Neuron (in vitro differentiated cells): ENCODE data around the gene PDX1.

ENCODE experiments used
- H2AFZ ChIP-seq: one replicate; pipeline ENCODE4 v1.6.1; 2013; ENCODE audit warnings: low read depth, mild to moderate bottlenecking, inconsistent platforms, low read length, moderate library complexity
- H3K27me3 ChIP-seq: one replicate; pipeline ENCODE4 v1.6.1; 2013; ENCODE audit warnings: low read length; ENCODE audit not compliant: insufficient read depth
- H3K36me3 ChIP-seq: one replicate; pipeline ENCODE4 v1.6.1; 2013; ENCODE audit warnings: low read length; ENCODE audit not compliant: insufficient read depth
- H3K4me1 ChIP-seq: one replicate; pipeline ENCODE4 v1.6.1; 2013; ENCODE audit warnings: low read length; ENCODE audit not compliant: insufficient read depth
- H3K4me3 ChIP-seq: 2 replicates; pipeline ENCODE4 v1.5.1; 2013; ENCODE audit warnings: mild to moderate bottlenecking, low read length, moderate library complexity
- H3K9me3 ChIP-seq: one replicate; pipeline ENCODE4 v1.6.1; 2013; ENCODE audit warnings: low read length

PDX1 gene

DNA sequence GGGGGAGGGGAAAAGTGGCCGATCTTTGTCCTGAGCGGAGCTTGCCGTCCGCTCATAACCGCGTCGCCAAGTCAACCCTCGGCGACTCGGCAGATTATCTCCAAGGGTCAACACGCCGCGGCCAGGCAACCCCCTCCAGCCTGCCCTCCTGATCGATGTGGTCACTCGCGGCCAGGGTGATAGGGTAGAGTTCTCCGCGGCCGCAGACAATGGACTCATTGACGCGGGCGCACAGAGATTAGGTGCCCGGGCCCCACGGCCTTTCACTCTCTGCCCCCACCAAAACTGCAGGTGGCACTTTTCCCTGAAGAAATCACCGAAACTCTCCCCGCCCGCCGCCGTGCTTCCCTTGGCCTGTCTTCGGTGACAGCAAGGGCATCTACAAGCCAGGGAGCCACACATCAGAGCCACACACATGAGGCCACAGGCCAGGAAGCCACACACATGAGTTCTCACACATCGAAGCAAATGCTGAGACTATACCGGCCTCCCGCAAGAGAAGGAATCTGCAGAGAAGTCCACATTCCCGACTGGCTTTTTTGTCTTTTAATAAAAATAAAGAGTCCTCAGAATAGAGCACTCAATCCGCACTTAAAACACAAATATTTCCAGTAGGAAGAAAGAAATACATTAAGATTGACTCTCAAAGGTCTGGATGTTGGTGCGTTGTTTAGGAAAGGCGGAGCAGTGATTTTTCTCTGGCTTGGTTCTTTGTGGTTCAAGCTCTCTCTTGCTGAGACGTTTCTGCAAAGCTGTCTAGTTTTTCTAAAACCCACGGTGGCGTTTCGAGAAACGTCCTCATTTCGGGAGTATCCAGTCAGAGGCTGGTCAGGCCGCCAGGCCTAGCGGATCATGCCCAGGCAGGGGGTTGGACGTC is 1.5 kb upstream of the PDX1 start:
- Histone ChIP-seq H3K9me3 (peaks cover 2% of the 10 kb centered on the region), H3K4me3 (no peak overlapping the region), H3K4me1 (peaks cover 4% of the 10 kb centered on the region), H3K36me3 (no peaks in the 10 kb centered on the region), H3K27me3 (peaks cover 85% of the 10 kb centered on the region), H2AFZ (no peak overlapping the region)

DNA sequence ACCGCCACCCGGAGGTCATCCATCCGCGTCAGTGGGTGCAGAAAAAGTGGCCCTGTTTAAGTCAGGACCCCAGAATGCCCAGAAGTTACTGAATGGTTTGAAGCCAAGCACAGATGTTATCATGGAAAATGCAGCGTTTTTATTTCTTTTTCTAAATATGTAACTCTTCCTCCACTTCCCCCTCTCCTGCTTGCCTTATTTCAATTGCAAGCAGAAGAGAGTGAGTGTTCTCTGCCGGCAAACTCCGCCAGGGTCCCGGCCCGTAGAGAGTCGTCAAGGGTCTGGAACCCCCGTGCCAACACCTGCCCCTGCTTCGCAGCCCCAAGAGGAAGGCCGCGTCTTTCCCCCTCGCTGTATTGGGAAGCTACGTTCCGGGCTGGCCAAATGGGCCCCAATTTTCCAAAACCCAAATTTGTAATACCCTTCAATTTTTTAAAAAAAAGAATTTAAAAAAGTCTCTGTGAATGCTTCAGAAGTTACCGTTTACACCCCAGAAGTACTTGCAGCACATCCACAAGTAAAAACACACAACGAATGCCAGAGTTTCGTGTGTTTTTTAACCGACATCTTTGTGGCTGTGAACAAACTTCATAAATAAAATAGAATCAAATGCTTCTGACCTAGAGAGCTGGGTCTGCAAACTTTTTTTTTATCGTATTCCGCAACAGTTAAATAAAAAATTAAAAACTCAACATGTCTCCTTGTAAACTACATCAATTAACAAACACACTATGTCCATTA is 712 bp upstream of the PDX1 start:
- Histone ChIP-seq H3K36me3 (no peaks in the 10 kb centered on the region), H3K27me3 (peaks cover 86% of the 10 kb centered on the region), H3K9me3 (peaks cover 2% of the 10 kb centered on the region), H3K4me3 (no peak overlapping the region), H3K4me1 (peaks cover 4% of the 10 kb centered on the region), H2AFZ (no peak overlapping the region)

DNA sequence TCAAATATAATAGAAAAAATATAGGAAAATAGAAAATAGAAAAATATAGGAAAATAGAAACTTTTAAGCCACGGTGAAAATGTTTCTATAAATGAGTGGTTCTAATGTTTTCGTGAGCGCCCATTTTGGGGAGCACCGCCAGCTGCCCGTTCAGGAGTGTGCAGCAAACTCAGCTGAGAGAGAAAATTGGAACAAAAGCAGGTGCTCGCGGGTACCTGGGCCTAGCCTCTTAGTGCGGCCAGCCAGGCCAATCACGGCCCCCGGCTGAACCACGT is 204 bp upstream of the PDX1 start:
- H3K4me3 ChIP-seq: peak overlapping the region; percentile 18

DNA sequence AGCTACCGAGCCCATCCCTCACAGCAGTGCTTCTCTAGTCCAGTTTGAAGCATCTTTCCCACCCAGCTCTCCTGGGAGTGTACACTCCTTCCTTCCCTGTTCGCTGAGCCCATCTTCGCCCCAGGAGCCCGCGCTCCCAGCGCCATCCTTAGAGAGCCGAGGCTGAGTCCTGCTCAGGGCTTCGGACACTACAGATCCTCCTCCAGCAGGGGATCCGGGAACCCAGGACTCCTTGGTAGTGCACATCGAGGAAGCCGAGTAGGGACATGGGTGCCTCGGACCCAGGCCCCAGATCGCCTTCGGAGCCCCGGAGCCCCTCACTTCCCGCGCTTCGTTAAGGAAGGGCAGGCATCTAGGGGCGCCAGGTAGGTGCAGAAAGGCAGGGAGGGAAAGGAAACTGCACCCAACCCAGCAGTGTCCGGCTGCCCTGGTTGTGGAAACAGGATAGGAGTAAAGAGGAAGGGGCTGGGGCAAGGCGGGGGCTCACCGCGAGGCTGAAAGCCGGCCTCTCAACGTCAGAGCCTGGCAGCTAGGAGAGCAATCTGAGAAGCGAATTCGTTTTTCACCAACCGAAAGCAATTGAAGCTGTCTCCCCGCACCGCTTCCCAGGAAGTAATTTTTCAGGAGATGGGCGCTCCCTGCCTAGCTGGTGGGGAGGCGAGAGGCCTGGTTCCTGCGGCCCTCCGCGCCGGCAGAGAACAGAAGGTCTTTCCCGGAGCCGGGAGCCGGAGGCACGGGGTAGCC is 1.0 kb downstream of the PDX1 start:
- Histone ChIP-seq H3K4me1 (peaks cover 4% of the 10 kb centered on the region), H2AFZ (peak overlapping the region; percentile 87), H3K9me3 (peaks cover 7% of the 10 kb centered on the region), H3K4me3 (no peak overlapping the region), H3K27me3 (peaks cover 91% of the 10 kb centered on the region), H3K36me3 (no peaks in the 10 kb centered on the region)

More for the DNA sequence above, 204 bp upstream of the PDX1 start:
- Histone ChIP-seq H2AFZ (peak overlapping the region; percentile 87), H3K27me3 (peaks cover 89% of the 10 kb centered on the region), H3K4me1 (peaks cover 4% of the 10 kb centered on the region), H3K9me3 (peaks cover 2% of the 10 kb centered on the region), H3K36me3 (no peaks in the 10 kb centered on the region)

DNA sequence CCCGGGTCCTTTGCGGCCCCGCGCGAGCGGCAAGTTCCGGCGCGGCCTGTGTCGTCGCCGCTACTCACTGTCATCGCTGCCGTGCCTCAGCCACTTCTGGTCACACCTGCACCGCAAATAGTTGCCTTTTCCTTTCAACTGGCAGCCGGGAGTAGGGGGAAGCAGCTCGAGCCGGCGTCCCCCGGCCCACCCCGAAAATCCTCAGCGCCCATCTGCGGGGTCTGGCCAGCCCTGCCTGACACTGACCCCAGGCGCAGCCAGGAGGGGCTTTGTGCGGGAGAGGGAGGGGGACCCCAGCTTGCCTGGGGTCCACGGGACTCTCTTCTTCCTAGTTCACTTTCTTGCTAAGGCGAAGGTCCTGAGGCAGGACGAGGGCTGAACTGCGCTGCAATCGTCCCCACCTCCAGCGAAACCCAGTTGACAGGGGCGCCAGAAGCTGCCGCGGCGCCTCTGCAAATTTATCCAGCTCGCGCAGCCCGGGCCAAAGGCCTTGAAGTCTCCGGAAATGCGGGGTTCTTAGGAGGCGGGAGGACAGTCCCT is 1.7 kb downstream of the PDX1 start:
- Histone ChIP-seq H3K27me3 (peaks cover 93% of the 10 kb centered on the region), H3K36me3 (no peaks in the 10 kb centered on the region), H3K4me1 (peaks cover 4% of the 10 kb centered on the region), H3K9me3 (peaks cover 7% of the 10 kb centered on the region), H2AFZ (peak overlapping the region; percentile 62), H3K4me3 (no peak overlapping the region)

DNA sequence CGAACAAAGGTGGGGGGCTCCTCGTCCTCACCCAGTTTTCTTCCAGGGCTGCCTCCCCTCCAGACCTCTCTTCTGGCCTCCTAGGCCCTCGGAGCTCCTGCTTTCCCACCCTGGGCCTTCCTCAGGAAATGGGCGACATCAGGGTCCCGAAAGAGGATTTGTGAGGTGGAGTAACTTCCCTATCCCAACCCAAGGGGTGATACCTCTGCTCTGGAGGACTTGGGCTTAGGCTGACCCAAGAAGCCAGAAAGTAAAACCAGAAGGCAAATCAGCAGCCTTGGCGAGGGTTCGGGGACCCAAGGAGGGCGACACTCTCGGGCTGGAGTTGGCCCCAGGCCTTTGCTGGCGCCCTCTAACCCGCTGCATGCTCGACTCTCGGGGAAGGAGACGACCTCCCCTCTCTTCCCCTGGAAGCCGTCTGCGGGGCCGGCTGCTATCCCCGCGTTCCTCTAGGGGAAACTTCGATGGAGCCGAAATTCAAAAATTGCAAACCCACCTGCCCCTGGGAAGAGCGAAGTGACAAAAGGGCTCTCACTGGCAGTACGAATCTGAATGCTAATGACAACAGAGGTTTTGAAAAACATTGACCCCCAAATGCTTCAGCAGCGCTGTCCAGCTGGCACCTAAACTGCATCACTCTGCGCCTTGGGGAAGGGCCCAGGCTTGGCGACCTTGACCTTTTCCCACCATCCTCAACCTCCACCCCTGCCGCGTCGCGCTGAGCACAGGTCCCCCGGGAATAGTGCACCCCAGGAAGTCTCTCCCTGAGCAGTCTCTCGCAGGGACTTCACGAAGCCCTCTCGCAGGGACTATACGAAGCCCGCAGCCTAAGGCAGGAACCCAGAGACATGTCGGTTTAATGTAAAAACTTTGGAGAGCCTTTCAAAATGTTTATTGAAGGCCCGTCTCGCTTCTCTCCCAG is 2.4 kb downstream of the PDX1 start:
- peaks cover 93% of the 10 kb centered on the region for H3K27me3 ChIP-seq
- H3K36me3 ChIP-seq: no peaks in the 10 kb centered on the region
- H3K4me1 ChIP-seq: peaks cover 4% of the 10 kb centered on the region
- H3K9me3 ChIP-seq: peaks cover 7% of the 10 kb centered on the region
- no peak overlapping the region for H3K4me3 ChIP-seq
- peak overlapping the region; percentile 62 for H2AFZ ChIP-seq

DNA sequence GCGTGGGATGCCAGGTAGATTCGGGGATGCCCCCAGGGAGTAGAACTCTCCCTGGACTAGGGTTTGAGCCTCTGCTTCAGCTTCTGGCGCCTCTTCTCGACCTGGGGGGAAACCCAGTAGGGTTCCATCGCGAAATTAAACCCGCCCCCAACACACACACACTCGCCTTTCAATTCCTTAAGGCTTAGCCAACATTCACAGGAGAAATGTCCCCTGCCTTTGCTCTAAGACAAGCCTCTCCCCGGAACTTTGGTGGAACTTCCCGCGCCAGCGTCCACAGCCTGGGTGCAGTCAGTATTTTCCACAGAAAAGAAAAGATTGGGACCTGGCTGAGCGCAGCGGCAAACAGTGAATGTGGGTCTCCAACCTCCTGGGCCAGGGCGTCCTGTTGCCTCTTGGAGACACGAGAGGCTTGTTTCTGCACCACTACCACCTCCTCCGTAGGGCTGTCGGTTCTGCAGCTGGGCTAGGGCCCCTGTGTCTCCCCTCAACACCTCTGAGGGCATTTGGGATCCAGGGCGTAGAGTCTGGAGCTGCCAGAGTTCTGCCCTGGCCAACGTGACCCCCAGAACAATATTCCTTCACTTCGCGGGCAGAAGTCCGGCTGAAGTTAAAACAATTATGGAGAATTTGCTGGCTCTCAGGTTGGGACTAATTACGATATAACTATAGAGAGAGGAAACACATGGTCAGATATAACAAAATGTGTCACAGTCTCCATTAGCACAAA is 3.2 kb downstream of the PDX1 start:
- H3K9me3 ChIP-seq: peaks cover 7% of the 10 kb centered on the region
- H3K4me3 ChIP-seq: no peak overlapping the region
- peaks cover 4% of the 10 kb centered on the region for H3K4me1 ChIP-seq
- H2AFZ ChIP-seq: no peak overlapping the region
- peaks cover 94% of the 10 kb centered on the region for H3K27me3 ChIP-seq
- no peaks in the 10 kb centered on the region for H3K36me3 ChIP-seq

DNA sequence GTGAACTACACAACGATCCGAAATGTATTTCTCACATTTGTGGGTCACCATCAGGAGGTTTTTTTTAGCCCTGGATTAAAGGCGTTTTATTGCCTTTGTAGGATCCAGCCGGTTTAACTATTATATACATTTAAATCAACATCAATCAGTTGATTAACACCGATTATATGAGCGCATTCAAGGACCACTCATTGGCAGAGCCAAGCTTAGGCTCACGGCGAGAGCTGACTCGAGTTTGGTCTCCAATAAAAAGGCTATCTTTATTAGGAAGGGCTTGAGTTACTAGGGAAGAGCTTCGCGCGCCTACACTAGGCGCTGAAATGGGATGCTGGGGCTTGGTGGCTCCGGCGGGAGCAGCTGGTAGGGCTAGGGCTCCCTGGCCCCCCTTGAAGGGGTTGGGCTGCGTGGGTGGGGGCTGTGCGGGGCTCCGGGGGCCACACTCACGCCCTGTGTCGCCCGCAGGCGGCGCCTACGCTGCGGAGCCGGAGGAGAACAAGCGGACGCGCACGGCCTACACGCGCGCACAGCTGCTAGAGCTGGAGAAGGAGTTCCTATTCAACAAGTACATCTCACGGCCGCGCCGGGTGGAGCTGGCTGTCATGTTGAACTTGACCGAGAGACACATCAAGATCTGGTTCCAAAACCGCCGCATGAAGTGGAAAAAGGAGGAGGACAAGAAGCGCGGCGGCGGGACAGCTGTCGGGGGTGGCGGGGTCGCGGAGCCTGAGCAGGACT is 4.2 kb downstream of the PDX1 start:
- Histone ChIP-seq H3K36me3 (no peaks in the 10 kb centered on the region), H2AFZ (no peak overlapping the region), H3K9me3 (peaks cover 5% of the 10 kb centered on the region), H3K4me3 (no peak overlapping the region), H3K27me3 (peaks cover 94% of the 10 kb centered on the region), H3K4me1 (peaks cover 4% of the 10 kb centered on the region)

DNA sequence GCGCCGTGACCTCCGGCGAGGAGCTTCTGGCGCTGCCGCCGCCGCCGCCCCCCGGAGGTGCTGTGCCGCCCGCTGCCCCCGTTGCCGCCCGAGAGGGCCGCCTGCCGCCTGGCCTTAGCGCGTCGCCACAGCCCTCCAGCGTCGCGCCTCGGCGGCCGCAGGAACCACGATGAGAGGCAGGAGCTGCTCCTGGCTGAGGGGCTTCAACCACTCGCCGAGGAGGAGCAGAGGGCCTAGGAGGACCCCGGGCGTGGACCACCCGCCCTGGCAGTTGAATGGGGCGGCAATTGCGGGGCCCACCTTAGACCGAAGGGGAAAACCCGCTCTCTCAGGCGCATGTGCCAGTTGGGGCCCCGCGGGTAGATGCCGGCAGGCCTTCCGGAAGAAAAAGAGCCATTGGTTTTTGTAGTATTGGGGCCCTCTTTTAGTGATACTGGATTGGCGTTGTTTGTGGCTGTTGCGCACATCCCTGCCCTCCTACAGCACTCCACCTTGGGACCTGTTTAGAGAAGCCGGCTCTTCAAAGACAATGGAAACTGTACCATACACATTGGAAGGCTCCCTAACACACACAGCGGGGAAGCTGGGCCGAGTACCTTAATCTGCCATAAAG is 4.8 kb downstream of the PDX1 start:
- Histone ChIP-seq H3K4me3 (no peak overlapping the region), H2AFZ (no peak overlapping the region), H3K9me3 (peaks cover 5% of the 10 kb centered on the region), H3K36me3 (no peaks in the 10 kb centered on the region), H3K27me3 (peaks cover 94% of the 10 kb centered on the region), H3K4me1 (peaks cover 4% of the 10 kb centered on the region)

DNA sequence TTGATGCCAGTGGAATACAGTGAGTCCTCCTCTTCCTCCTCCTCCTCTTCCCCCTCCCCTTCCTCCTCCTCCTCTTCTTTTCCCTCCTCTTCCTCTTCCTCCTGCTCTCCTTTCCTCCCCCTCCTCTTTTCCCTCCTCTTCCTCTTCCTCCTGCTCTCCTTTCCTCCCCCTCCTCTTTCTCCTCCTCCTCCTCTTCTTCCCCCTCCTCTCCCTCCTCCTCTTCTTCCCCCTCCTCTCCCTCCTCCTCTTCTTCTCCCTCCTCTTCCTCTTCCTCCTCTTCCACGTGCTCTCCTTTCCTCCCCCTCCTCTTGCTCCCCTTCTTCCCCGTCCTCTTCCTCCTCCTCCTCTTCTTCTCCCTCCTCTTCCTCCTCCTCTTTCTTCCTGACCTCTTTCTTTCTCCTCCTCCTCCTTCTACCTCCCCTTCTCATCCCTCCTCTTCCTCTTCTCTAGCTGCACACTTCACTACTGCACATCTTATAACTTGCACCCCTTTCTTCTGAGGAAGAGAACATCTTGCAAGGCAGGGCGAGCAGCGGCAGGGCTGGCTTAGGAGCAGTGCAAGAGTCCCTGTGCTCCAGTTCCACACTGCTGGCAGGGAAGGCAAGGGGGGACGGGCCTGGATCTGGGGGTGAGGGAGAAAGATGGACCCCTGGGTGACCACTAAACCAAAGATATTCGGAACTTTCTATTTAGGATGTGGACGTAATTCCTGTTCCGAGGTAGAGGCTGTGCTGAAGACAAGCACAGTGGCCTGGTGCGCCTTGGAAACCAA is 5.6 kb downstream of the PDX1 start:
- Histone ChIP-seq H3K9me3 (peaks cover 5% of the 10 kb centered on the region), H3K36me3 (no peaks in the 10 kb centered on the region), H2AFZ (no peak overlapping the region), H3K27me3 (peaks cover 97% of the 10 kb centered on the region), H3K4me3 (no peak overlapping the region), H3K4me1 (peaks cover 4% of the 10 kb centered on the region)
